Loucy (cell line): ENCODE data around the gene ABTB2.

Experiments used
- H2AFZ ChIP-seq: fragments of 200-600 bp; sonication (generic); 2 replicates; pipeline ENCODE4 v1.6.0; 2016; ENCODE audit warnings: antibody characterized with exemption, mild to moderate bottlenecking, low read length, moderate library complexity
- H3F3A ChIP-seq: fragments of 200-600 bp; 2 replicates; pipeline ENCODE4 v1.6.0; 2016; ENCODE audit warnings: antibody characterized with exemption, low read depth, mild to moderate bottlenecking
- H3K27me3 ChIP-seq: fragments of 200-600 bp; sonication (generic); 2 replicates; pipeline ENCODE4 v1.6.1; 2014; ENCODE audit warnings: low read length, mild to moderate bottlenecking; ENCODE audit not compliant: insufficient read depth, poor library complexity, severe bottlenecking
- H3K36me3 ChIP-seq: fragments of 200-600 bp; sonication (generic); 2 replicates; pipeline ENCODE4 v1.6.1; 2016; ENCODE audit warnings: low read length; ENCODE audit not compliant: insufficient read depth
- H3K4me1 ChIP-seq: fragments of 200-600 bp; sonication (generic); 2 replicates; pipeline ENCODE4 v1.5.1; 2014; ENCODE audit warnings: low read length, mild to moderate bottlenecking; ENCODE audit not compliant: insufficient read depth, poor library complexity, severe bottlenecking
- H3K4me2 ChIP-seq: fragments of 200-600 bp; sonication (generic); 2 replicates; pipeline ENCODE4 v1.6.0; 2014; ENCODE audit warnings: antibody characterized with exemption, low read length, low read depth, mild to moderate bottlenecking; ENCODE audit not compliant: poor library complexity, severe bottlenecking
- H3K4me3 ChIP-seq: fragments of 200-600 bp; sonication (generic); 2 replicates; pipeline ENCODE4 v1.5.1; 2014; ENCODE audit warnings: low read length, mild to moderate bottlenecking, mixed read lengths; ENCODE audit not compliant: poor library complexity, severe bottlenecking
- H3K79me2 ChIP-seq: fragments of 200-600 bp; sonication (generic); 2 replicates; pipeline ENCODE4 v1.6.1; 2014; ENCODE audit warnings: low read length; ENCODE audit not compliant: insufficient read depth
- H3K9ac ChIP-seq: fragments of 200-600 bp; sonication (generic); 2 replicates; pipeline ENCODE4 v1.6.0; 2014; ENCODE audit warnings: mild to moderate bottlenecking, low read depth, low read length, moderate library complexity; ENCODE audit not compliant: poor library complexity, severe bottlenecking
- H3K9me2 ChIP-seq: fragments of 200-600 bp; sonication (generic); replicated peaks from 2 replicates; pipeline ENCODE4 v1.6.1; 2016; ENCODE audit warnings: low read depth, low read length, mixed read lengths
- H3K9me3 ChIP-seq: fragments of 200-600 bp; sonication (generic); 2 replicates; pipeline ENCODE4 v1.6.1; 2014; ENCODE audit warnings: mild to moderate bottlenecking, antibody characterized with exemption, low read length, low read depth; ENCODE audit not compliant: insufficient read depth
- H4K20me1 ChIP-seq: fragments of 200-600 bp; sonication (generic); 2 replicates; pipeline ENCODE4 v1.6.0; 2014; ENCODE audit warnings: antibody characterized with exemption, low read length, mild to moderate bottlenecking; ENCODE audit not compliant: insufficient read depth, poor library complexity, severe bottlenecking
- EZH2phosphoT487 ChIP-seq: fragments of 200-600 bp; IDR thresholded peaks from 2 replicates; pipeline ENCODE4 v1.6.1; 2018; ENCODE audit warnings: antibody characterized with exemption, mild to moderate bottlenecking, moderate library complexity, borderline replicate concordance
- TF ChIP-seq, protein P1 (sequence below): fragments of 200-600 bp; sonication (generic); conservative IDR thresholded peaks from 2 replicates; pipeline ENCODE4 v1.5.1; 2014; ENCODE audit warnings: mild to moderate bottlenecking, antibody characterized with exemption, low read length

The ABTB2 gene

DNA sequence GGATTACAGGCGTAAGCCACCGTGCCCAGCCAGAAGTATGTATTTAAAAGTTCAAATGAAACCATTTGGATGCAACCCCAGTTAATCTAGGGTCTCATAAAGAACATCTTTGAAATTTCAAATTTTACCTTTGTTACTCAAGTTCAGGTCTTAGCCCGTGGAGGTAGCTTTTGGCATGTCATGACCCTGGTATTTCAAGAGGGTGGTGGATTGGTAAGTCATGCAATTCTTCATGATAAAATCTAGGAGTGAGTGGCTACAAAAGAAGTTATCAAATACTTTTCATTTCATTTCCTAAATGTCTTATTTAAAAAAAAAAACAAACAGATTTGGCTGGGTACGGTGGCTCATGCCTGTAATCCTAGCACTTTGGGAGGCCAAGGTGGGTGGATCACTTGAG is 80.6 kb downstream of the ABTB2 start:
- H2AFZ ChIP-seq = no peak overlapping the region
- H3K9me2 ChIP-seq = no peaks in the 10 kb centered on the region
- H3K4me1 ChIP-seq = no peaks in the 10 kb centered on the region
- H3K9me3 ChIP-seq = no peaks in the 10 kb centered on the region
- no peaks in the 10 kb centered on the region for H3K36me3 ChIP-seq
- no peak overlapping the region for H3K9ac ChIP-seq
- H4K20me1 ChIP-seq = no peaks in the 10 kb centered on the region
- H3F3A ChIP-seq = no peaks in the 10 kb centered on the region
- no peak overlapping the region for H3K4me3 ChIP-seq
- no peak overlapping the region for H3K4me2 ChIP-seq
- H3K27me3 ChIP-seq = no peaks in the 10 kb centered on the region
- TF ChIP-seq EZH2phosphoT487 = no peak
- H3K79me2 ChIP-seq = no peaks in the 10 kb centered on the region

DNA sequence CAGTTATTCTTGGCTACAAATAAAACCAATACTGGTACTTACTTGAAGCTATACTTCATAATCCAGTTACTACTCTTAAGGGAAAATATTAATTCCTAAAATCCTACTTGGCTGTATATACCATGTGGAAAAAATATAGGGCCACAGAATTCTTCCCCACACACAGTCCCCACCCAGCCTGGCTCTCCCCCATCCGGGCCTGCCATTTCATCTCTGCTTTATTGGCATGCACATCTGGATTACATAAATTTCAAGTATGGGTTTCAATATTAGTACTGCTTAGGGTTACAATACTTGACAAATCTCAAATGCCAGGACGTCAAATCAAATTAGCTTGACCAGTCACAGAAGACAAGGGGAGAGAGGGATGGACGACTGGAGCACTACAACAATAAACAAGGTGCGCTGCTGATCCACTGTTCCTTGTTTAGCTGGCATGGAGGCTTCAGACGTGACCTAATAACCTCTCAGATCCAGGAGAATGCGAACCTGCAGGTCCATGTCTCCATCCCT is 81.4 kb downstream of the ABTB2 start:
- no peaks in the 10 kb centered on the region for H3K27me3 ChIP-seq
- no peaks in the 10 kb centered on the region for H3F3A ChIP-seq
- H3K4me3 ChIP-seq = no peak overlapping the region
- no peaks in the 10 kb centered on the region for H4K20me1 ChIP-seq
- TF ChIP-seq EZH2phosphoT487 = no peak
- TF ChIP-seq, protein P1, sequence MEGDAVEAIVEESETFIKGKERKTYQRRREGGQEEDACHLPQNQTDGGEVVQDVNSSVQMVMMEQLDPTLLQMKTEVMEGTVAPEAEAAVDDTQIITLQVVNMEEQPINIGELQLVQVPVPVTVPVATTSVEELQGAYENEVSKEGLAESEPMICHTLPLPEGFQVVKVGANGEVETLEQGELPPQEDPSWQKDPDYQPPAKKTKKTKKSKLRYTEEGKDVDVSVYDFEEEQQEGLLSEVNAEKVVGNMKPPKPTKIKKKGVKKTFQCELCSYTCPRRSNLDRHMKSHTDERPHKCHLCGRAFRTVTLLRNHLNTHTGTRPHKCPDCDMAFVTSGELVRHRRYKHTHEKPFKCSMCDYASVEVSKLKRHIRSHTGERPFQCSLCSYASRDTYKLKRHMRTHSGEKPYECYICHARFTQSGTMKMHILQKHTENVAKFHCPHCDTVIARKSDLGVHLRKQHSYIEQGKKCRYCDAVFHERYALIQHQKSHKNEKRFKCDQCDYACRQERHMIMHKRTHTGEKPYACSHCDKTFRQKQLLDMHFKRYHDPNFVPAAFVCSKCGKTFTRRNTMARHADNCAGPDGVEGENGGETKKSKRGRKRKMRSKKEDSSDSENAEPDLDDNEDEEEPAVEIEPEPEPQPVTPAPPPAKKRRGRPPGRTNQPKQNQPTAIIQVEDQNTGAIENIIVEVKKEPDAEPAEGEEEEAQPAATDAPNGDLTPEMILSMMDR = no peak
- H3K36me3 ChIP-seq = no peaks in the 10 kb centered on the region
- H3K9me2 ChIP-seq = no peaks in the 10 kb centered on the region
- no peak overlapping the region for H3K9ac ChIP-seq
- no peaks in the 10 kb centered on the region for H3K79me2 ChIP-seq
- no peak overlapping the region for H3K4me2 ChIP-seq
- H3K4me1 ChIP-seq = peaks cover 5% of the 10 kb centered on the region
- H2AFZ ChIP-seq = no peak overlapping the region
- no peaks in the 10 kb centered on the region for H3K9me3 ChIP-seq

DNA sequence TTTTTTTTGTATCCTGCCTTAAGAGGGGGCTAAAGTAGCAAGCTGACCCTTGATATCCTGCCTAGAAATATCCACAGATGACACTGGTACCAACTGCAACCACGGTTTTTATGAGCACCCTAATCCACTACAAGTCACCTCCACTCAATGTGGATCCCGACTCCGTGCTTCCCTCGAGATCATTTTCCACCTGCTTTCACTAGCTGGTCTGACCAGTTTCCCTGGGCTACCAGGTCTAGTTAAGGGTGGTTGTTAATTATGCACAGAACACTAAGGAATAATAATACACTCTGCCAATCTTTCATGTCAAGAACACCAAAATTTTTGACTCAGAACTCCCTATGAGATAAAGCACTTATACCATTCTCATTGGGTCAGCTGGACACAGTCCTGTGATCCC is 82.3 kb downstream of the ABTB2 start:
- H3K4me1 ChIP-seq = peaks cover 5% of the 10 kb centered on the region
- no peaks in the 10 kb centered on the region for H3F3A ChIP-seq
- no peaks in the 10 kb centered on the region for H3K9me2 ChIP-seq
- no peak for TF ChIP-seq EZH2phosphoT487
- TF ChIP-seq, protein P1 = no peak
- no peaks in the 10 kb centered on the region for H3K79me2 ChIP-seq
- no peak overlapping the region for H3K4me2 ChIP-seq
- no peak overlapping the region for H3K9ac ChIP-seq
- H3K9me3 ChIP-seq = no peaks in the 10 kb centered on the region
- no peaks in the 10 kb centered on the region for H3K27me3 ChIP-seq
- H2AFZ ChIP-seq = no peak overlapping the region
- H3K36me3 ChIP-seq = no peaks in the 10 kb centered on the region
- no peak overlapping the region for H3K4me3 ChIP-seq
- H4K20me1 ChIP-seq = no peaks in the 10 kb centered on the region

DNA sequence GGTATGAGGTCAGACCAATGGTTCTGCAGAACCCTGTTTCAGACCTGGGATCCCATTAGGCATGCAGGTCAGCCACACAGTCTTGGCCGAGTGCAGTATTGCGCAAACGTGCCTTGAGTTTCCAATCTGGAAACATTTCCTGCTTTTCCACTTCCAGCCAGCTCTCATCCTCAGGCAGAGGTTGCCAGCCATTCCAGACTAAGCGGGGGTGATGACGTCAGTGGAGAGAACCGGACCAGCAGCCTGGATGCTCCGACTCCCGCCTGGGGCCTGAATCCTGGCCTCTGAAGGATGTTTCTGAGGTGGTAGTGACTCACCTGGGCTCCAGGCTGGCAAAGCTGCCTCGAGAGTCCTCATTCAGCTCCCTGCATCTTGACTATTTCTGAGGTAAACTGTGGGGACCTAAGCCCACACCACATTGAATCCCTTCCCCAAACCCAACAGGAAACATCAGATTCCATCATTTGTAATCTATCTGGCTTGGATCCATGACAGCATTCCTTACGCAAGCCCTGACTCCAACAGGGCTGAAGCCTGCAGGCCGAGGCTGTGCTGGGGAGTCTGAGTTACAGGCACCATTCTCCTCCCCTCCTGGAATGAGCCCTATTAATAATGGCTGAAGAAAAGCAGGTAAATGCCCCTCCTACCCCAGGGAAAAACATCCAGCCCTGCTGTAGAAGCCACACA is 83.0 kb downstream of the ABTB2 start:
- Histone ChIP-seq H3K4me2 (no peak overlapping the region), H3K9ac (no peak overlapping the region)

More for the DNA sequence above, 83.0 kb downstream of the ABTB2 start:
- H3K9me3 ChIP-seq = no peaks in the 10 kb centered on the region
- no peaks in the 10 kb centered on the region for H3K27me3 ChIP-seq
- H4K20me1 ChIP-seq = no peaks in the 10 kb centered on the region
- no peak overlapping the region for H2AFZ ChIP-seq
- H3F3A ChIP-seq = no peaks in the 10 kb centered on the region
- H3K79me2 ChIP-seq = no peaks in the 10 kb centered on the region
- peaks cover 8% of the 10 kb centered on the region for H3K4me1 ChIP-seq
- no peaks in the 10 kb centered on the region for H3K9me2 ChIP-seq
- H3K36me3 ChIP-seq = no peaks in the 10 kb centered on the region
- H3K4me3 ChIP-seq = no peak overlapping the region
- no peak for TF ChIP-seq EZH2phosphoT487
- TF ChIP-seq, protein P1 = no peak
